NOMO-1 treated with dmso at 0.1 percent for 144 hours (cell line): ENCODE data around the gene TEX52.

Experiments used
- DNase-seq: peaks from one replicate; lab custom pipeline; 2025; ENCODE audit not compliant: unreplicated experiment; lab: John Stamatoyannopoulos, UW

TEX52 gene

GRCh38 chr12:2833327-2833726 lies 23.5 kb downstream of the TEX52 start:
- DNase-seq = no peak

- DNase-seq = no peak
Observed at GRCh38 chr12:2832550-2833127, 24.2 kb downstream of the TEX52 start.

- DNase-seq = no peak
Observed at GRCh38 chr12:2829275-2829674, 27.6 kb downstream of the TEX52 start.

- no peak for DNase-seq
Observed at GRCh38 chr12:2826721-2827515, 29.9 kb downstream of the TEX52 start.

- no peak for DNase-seq
Observed at GRCh38 chr12:2826036-2826435, 30.8 kb downstream of the TEX52 start.

- DNase-seq = no peak
Observed at GRCh38 chr12:2825132-2825531, 31.7 kb downstream of the TEX52 start.

GRCh38 chr12:2824541-2824940 lies 32.3 kb downstream of the TEX52 start:
- DNase-seq = no peak

GRCh38 chr12:2823483-2823882 lies 33.4 kb downstream of the TEX52 start:
- no peak for DNase-seq

- DNase-seq = no peak
Observed at GRCh38 chr12:2820432-2820831, 36.4 kb downstream of the TEX52 start.

GRCh38 chr12:2819810-2820209 lies 37.0 kb downstream of the TEX52 start:
- no peak for DNase-seq

- DNase-seq = peak; percentile 89
Observed at GRCh38 chr12:2813214-2814185, 43.3 kb downstream of the TEX52 start.

- peak; percentile 98 for DNase-seq
Observed at GRCh38 chr12:2812290-2813213, 44.3 kb downstream of the TEX52 start, which contains the start of gene ITFG2. Gene ITFG2, plus strand, starts transcription at chr12:2812668. Its CDS starts 93 bp downstream, at chr12:2812761.

- DNase-seq = no peak
Observed at GRCh38 chr12:2811801-2812200, 45.0 kb downstream of the TEX52 start.

- DNase-seq = no peak
Observed at GRCh38 chr12:2806700-2807099, 50.1 kb downstream of the TEX52 start.

GRCh38 chr12:2805143-2805520 lies 51.7 kb downstream of the TEX52 start:
- no peak for DNase-seq

- DNase-seq = no peak
Observed at GRCh38 chr12:2804393-2805142, 52.3 kb downstream of the TEX52 start.

GRCh38 chr12:2803635-2804392 lies 53.0 kb downstream of the TEX52 start:
- no peak for DNase-seq

GRCh38 chr12:2801044-2801783 lies 55.6 kb downstream of the TEX52 start:
- DNase-seq = no peak
